HFF-Myc (cell line): ENCODE data around the gene AKAP7.

ENCODE experiments used
- DNase-seq: peaks from one replicate; pipeline ENCODE4 v3.0.0-alpha.2; 2011; ENCODE audit warnings: low read depth; ENCODE audit errors: extremely low read depth
- H3K4me3 ChIP-seq: replicated peaks from 2 replicates; pipeline ENCODE4 v1.5.1; 2011; ENCODE audit warnings: low read depth, mild to moderate bottlenecking, control low read depth, low read length
- CTCF ChIP-seq: IDR thresholded peaks from 2 replicates; pipeline ENCODE4 v1.5.1; 2012; ENCODE audit warnings: mild to moderate bottlenecking, low read depth, low read length, control low read depth; ENCODE audit errors: missing control alignments

AKAP7 gene

GRCh38 chr6:131183427-131184095 is 48.3 kb downstream of the AKAP7 start:
- no peak for TF ChIP-seq CTCF
- no peak for DNase-seq
- no peak overlapping the region for H3K4me3 ChIP-seq

- no peak for DNase-seq
- no peak overlapping the region for H3K4me3 ChIP-seq
These were observed 56.3 kb downstream of the AKAP7 start for GRCh38 chr6:131191590-131191989.

GRCh38 chr6:131197716-131198115 is 62.4 kb downstream of the AKAP7 start:
- no peak for DNase-seq
- TF ChIP-seq CTCF = no peak
- H3K4me3 ChIP-seq = no peak overlapping the region

More at GRCh38 chr6:131191590-131191989, 56.3 kb downstream of the AKAP7 start:
- TF ChIP-seq CTCF = no peak

GRCh38 chr6:131199568-131200272 is 64.5 kb downstream of the AKAP7 start:
- no peak overlapping the region for H3K4me3 ChIP-seq
- peak; percentile 71 for DNase-seq
- peak; percentile 71 for TF ChIP-seq CTCF

- no peak for DNase-seq
- TF ChIP-seq CTCF = no peak
- H3K4me3 ChIP-seq = no peak overlapping the region
These were observed 70.4 kb downstream of the AKAP7 start for GRCh38 chr6:131205481-131206244.

GRCh38 chr6:131206463-131207251 is 71.4 kb downstream of the AKAP7 start:
- no peak overlapping the region for H3K4me3 ChIP-seq
- no peak for DNase-seq
- no peak for TF ChIP-seq CTCF
